Epithelial cell of esophagus (primary cell): Measurements from ENCODE around the gene FGGY.
"Not testable (repeated sequence)": the region's sequence is repeated elsewhere in the genome, so short reads cannot be mapped to it uniquely, and the experiment has no call there.

Source experiments
- DNase-seq: peaks from one replicate; pipeline ENCODE4 v3.0.0; 2010; ENCODE audit warnings: low read depth
- H3K4me3 ChIP-seq: 2 replicates; pipeline ENCODE4 v1.5.1; 2011; ENCODE audit warnings: mild to moderate bottlenecking, low read length, control low read depth
- TF ChIP-seq, protein P1 (sequence below): IDR thresholded peaks from 2 replicates; pipeline ENCODE4 v1.5.1; 2011; ENCODE audit warnings: low read depth, mild to moderate bottlenecking, low read length, control low read depth, inconsistent platforms; ENCODE audit not compliant: insufficient read depth; ENCODE audit errors: missing control alignments

FGGY gene

DNA sequence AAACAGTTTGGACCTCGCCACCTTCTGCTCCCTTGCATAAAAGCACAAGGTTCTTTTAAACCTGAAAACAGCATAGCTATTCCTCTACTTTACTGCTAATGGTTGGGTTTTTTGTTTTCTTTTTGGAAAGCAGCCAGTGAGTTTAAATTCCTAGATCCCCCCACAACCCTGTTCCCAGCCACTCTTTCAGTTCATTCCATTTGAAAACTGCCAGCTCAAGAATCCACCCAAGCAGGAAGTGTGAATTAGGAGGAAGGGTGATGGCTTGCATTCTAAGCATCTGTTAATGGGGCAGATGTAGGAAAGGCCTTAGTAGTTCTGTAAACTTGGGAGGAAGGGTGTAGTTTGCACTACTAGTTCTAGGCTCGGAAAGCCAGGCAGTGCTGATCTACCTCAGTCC, 344.9 kb downstream of the FGGY start:
- no peak for DNase-seq
- TF ChIP-seq, protein P1, sequence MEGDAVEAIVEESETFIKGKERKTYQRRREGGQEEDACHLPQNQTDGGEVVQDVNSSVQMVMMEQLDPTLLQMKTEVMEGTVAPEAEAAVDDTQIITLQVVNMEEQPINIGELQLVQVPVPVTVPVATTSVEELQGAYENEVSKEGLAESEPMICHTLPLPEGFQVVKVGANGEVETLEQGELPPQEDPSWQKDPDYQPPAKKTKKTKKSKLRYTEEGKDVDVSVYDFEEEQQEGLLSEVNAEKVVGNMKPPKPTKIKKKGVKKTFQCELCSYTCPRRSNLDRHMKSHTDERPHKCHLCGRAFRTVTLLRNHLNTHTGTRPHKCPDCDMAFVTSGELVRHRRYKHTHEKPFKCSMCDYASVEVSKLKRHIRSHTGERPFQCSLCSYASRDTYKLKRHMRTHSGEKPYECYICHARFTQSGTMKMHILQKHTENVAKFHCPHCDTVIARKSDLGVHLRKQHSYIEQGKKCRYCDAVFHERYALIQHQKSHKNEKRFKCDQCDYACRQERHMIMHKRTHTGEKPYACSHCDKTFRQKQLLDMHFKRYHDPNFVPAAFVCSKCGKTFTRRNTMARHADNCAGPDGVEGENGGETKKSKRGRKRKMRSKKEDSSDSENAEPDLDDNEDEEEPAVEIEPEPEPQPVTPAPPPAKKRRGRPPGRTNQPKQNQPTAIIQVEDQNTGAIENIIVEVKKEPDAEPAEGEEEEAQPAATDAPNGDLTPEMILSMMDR, result no peak
- H3K4me3 ChIP-seq, result no peak overlapping the region

DNA sequence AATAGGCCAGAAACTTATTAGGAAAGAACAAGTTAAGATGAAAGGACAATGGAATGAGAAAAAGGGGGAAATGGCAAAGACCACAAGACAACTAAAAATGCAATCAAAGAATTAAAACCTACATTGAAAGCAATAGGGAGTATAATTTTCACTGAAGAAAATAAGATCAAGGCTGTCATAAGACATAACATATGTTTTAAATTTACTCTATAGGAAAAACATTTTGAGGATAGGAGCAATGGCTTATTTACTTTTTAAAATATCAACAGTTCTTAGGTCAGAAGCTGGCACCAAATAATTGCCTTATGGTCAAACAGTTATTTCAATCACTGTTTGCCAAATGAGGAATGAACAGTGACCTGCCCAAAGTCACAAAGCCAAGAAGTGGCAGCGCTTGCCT, 346.6 kb downstream of the FGGY start:
- DNase-seq, result no peak
- no peak overlapping the region for H3K4me3 ChIP-seq
- TF ChIP-seq, protein P1, result no peak

DNA sequence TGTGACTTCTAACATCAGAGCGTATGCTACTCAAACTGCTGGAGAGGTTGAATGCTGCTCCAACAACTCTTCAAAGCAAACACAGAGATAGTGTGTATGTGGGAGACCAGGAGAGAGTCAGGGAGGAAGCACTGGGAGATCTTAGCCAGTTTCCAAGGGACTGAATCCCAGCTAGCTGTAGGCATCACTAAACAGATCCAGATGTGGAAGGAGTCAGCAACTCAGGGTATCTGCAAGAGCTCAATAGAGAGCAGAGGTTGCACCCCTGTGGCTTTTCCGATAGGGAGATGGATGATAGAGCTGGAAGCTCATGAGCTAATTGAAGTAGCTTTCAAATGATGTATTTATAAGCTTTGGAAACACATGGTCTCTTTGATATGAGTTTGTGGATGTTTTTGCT, 349.0 kb downstream of the FGGY start:
- H3K4me3 ChIP-seq, result no peak overlapping the region
- TF ChIP-seq, protein P1, result no peak
- no peak for DNase-seq

DNA sequence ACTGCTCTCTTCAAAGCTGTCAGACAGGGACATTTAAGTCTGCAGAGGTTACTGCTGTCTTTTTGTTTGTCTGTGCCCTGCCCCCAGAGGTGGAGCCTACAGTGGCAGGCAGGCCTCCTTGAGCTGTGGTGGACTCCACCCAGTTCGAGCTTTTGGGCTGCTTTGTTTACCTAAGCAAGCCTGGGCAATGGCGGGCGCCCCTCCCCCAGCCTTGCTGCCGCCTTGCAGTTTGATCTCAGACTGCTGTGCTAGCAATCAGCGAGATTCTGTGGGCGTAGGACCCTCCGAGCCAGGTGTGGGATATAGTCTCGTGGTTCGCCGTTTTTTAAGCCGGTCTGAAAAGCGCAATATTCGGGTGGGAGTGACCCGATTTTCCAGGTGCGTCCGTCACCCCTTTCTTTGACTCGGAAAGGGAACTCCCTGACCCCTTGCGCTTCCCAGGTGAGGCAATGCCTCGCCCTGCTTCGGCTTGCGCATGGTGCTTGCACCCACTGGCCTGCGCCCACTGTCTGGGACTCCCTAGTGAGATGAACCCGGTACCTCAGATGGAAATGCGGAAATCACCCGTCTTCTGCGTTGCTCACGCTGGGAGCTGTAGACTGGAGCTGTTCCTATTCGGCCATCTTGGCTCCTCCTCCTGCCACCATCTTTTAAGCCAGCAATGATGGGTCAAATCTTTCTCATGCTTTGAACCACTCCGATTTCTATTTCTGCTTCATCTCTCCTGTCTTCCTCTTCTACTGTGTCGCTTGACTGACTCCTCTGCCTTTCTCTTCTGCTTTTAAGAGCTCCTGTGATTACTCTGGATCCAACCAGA, 356.5 kb downstream of the FGGY start:
- not testable (repeated sequence) for DNase-seq, H3K4me3 ChIP-seq

DNA sequence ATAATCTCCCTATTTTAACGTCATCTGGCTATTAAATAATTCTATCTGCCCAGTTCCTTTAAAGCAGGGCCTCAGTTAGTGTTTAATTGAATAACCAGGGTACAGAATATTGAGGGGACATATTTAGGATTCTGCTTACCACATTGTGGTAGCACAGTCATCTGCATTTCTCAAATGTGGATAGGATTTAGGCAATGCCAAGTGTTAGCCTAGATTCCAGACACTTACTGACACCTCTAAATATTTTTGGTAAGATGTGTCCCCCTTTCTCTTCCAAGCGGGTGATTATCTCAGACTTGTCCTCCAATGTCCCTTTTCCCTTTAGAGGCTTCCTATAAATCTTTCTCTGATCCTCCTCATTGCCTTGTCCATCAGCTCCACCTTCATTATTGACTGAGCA, 357.1 kb downstream of the FGGY start:
- TF ChIP-seq, protein P1, result no peak
- no peak overlapping the region for H3K4me3 ChIP-seq

DNA sequence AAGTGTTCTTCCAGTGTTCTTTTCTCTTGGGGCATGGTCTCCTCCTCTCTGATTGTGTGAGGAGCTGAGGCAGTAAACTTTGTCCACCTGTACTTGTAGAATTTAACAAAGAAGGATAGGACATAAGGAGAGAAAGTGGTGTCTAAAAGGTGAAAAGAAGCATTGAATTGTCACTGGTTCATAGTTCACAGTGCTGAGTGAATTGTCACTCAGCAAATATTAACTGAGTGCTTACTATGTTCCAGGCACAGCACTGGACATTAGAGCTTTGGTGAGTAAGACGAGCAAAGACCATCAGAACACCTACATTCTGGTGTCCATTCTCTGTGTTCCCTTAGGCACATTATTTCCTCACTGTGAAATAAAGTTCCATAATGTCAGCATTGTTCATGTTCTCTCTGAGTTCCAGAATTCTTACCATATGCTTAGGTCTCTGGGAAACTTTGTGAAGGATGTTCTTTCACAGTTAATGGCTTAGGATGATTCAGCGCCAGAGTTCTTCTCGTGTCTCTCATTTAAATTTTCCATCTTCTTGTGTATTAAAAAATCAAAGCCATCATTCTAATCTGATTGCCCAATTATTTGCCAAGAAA, 361.1 kb downstream of the FGGY start:
- H3K4me3 ChIP-seq, result no peak overlapping the region
- TF ChIP-seq, protein P1, result no peak
- DNase-seq, result no peak

More for the DNA sequence above, 357.1 kb downstream of the FGGY start:
- no peak for DNase-seq

DNA sequence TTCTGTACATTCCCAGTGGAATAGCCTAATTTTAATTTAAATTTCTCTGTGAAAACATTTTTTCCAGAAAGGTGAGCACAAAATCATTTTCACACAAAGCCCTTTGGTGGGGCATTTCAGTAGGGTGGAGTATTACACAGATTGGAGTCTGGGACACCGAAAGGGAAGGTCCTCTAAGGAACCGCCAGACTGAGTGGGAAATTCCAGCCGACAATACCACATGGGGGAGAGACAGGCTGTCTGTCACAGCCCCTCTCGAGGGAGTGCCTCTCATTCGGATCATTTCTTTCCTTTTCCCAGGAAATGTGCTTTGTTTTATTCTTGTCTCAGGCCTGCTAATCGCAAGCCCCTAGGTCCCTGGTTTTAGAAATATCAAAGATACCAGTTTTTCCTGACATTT, 367.3 kb downstream of the FGGY start:
- TF ChIP-seq, protein P1, result no peak
- no peak overlapping the region for H3K4me3 ChIP-seq
- no peak for DNase-seq
